NCI-H460 (cell line): ENCODE data around the gene JARID2. TPM values are rescaled to one million over a fixed set of nuclear protein-coding genes. Genes with fewer than 3 reads are reported as not detected.

Source experiments
- DNase-seq: peaks from one replicate; pipeline ENCODE4 v3.0.0-alpha.2; 2016; ENCODE audit warnings: low read depth; ENCODE audit errors: extremely low read depth
- total RNA-seq: library from RNA; depleted of rRNA; stranded (reverse); fragments of >200 nt; shearing (Covaris generic); gene quantifications from 2 replicates; pipeline ENCODE4 v1.2.3, GENCODE V29; 2014

Gene JARID2
- total RNA-seq, 1 experiment from 2014 or later, result 3.5 TPM

DNA sequence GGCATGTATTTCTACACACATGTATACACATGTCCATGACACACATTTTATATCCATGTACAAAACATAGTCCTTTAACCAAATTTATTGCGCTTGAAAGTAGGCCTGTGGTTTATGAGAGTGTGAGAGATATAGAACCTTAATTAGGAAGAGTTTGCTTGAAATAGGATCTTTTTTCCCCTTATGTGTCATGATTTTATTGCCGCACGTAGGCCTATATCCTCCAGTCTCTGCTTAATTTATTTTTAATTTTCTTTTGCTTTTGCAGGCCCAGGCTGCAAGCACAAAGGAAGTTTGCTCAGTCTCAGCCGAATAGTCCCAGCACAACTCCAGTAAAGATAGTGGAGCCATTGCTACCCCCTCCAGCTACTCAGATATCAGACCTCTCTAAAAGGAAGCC, 205.9 kb downstream of the JARID2 start:
- DNase-seq, result no peak

DNA sequence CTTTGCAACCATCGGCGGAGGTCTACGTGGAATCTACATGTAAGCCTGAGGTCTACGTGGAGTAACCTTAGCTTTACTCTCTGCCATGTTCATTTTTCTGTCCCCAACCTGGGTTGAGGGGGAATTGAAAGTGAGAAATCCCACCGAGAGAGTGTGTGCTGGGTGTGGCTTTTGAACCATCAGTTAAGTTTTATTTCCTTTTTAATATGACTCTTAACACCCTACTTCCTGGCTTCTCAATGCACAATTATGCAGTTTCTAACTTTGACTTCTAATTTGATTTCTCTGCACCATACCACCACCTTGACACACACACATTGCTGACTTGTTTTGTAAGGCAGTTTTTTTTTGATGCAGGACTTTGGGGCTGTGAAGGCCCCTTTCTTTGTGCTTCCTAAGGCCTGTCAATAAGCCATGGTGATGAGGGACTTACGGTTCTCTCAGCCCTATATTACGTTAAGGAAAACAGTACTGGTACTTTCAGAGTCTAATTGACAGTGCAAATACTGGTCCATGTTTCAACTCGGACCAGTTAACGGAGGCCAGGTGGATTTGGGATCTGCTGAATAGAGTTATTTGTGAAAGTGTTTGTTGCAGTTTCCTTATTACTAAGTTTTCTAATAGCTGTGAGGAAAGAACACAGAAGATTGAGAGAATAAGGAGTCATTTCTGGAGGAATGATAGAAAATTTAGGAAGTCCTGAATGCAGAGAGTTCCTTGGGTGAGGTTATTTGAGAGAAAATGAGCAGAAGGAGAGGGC, 206.5 kb downstream of the JARID2 start:
- DNase-seq, result no peak

DNA sequence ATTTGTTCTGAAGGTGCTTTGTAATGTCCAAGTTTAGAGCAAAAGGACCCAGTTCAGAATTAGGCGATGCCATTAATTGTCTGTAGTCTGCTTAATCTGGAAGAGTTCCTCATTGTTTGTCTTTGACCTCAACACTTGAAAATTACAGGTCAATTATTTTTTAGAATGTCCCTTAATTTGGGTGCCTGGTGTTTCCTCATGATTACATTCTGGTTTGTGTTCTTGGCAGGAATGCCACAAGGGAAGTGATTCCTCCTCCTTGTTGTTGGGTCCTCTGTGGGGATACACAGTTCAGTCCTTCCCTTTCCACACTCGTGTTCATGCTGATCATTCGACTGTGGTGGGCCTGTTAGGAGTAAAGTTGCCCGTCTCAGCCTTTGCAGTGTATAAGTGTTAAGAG, 207.3 kb downstream of the JARID2 start:
- no peak for DNase-seq

DNA sequence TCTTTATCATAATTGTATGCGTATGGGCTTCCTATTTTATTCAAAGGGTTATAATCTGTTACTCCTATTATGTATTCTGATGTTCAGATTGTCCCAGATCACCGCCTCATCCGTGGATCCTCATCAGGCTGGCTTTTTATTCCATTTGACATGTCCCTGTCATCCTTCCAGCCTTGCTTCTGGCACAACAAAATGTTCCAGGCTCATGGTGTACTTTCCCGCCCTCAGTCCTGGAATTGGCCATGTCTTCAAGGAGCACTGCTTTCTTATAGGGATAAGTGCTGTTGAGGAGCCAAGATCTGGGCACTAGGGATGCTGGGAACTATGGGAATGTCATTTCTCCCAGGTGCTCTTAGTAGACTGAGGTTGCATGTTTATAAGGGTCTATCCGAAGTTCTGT, 207.8 kb downstream of the JARID2 start:
- DNase-seq, result no peak

DNA sequence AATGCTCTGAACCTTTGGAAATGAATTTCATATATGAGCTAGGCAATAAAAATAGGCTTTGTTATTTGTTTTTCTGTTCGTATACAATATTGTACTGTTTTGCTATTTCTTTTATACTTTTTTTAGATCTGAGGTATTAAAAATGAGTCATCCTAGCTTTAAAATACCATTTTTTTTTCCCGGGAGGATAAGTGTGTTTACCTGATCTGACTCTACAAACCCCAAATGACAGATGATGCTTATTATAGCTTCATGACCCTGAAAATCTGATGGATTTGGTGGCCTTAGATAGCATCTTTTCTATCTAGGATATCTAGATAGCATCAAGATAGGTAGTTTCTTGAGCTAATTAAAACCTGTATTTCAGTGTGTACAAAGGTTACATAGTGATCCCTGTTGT, 210.6 kb downstream of the JARID2 start:
- DNase-seq, result no peak

DNA sequence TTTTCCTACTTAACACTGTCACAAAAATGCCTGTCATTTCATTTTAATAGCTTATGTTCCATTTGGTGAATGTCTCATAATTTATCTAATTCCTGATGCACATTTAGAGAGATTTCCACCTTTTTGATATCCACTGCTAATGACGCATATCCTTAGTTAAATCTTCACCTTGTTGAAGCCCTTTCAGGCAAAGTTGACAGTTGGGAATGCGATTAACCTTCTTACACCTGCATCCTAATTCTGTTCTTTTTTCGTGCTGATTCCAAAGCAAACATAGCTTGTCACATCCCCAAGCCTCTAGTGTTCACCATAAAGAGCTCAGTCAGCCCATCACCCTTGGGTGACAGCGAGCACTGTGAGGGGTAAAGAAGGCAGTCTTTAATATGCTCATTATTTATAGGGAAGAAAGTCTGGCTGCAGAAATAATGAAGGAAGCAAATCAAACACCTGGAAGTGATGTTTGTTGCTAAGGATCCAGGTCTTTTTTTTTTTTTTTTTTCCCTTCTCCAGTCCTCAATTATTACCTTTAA, 211.3 kb downstream of the JARID2 start:
- peak; percentile 21 for DNase-seq

DNA sequence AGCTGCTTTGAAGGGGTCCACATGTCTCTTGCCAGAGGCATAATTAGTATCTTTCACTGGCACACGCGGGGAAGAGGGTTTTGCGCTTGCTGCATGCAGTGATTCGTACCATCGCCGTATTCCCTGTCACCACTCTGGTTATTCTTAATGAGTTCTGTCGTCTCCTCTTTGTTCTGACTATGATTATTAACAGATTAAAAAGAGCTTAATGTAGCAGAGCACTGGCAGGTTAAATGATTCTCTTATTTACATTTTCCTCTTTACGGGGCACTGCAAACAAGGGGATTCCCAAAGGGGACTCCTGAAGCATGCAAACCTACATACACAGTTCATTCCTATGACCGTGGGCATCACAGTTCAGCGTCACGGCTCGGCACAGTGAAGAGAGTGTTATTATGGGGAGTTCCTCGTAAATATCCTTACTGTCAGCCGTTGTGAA, 212.2 kb downstream of the JARID2 start:
- DNase-seq, result no peak

DNA sequence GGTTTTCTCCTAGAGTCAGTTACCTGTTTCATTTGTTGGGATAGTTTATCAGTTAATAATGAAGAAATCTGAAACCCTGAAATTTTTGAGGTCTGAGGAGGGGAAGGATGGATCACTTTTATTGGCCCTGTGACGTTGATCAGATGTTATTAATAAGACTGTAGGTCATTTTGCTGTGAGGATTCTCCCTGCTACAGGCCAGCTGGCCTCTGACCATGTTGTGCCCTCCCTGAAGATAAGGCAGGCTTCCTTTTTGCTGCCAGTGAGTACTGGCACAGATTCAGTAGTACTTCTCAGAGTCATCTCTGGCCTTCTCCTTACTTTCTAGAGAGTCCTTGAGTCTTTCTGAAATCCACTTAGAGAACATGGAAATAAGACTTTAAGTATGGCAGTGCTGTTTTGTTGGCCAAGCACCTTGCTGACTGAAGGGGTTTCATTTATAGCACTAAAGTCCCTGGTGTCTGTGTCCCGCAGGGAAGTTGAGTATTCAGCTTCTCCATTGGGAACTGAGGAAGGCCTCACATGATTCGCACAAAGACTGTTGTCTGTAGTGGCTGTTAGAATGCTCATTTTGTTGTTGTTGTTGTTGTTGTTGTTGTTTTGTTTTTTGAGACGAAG, 214.3 kb downstream of the JARID2 start:
- no peak for DNase-seq

DNA sequence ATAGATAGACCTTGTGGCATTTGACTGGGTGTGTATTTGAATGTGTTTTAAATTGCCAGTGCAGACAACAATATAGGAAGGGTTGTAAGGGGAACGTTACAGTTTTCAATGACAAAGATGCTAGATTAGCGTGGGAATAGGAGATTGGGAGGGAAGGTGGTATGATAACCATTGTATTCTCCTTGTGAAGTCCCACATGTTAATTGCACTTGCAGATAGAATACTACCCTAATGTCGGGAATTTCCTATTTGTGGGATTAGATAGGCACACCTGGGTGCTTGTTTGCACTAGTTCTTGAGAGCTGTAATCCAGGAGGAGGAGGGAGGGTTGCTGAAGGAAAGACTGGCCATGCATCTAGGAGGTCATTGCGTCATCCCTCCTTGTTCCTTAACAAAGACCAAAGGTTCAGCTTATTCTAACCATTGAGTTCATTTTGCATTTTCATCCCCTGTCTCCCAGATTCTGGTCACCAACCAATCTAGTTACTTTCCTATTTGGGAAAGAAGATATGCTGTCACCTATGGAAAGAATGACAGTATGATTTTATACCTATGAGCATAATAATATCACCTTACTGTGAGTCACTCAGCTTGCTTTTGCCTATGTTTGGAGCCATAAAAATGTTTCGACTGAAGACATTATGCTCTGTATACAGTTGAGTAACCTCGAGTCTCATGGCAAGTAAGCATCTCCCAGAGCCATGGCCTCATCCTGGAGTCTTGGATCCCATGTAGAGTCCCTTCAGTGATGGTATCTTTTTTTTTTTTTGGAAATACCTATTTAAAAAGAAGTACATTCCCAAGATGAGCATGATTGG, 215.5 kb downstream of the JARID2 start:
- DNase-seq, result no peak

DNA sequence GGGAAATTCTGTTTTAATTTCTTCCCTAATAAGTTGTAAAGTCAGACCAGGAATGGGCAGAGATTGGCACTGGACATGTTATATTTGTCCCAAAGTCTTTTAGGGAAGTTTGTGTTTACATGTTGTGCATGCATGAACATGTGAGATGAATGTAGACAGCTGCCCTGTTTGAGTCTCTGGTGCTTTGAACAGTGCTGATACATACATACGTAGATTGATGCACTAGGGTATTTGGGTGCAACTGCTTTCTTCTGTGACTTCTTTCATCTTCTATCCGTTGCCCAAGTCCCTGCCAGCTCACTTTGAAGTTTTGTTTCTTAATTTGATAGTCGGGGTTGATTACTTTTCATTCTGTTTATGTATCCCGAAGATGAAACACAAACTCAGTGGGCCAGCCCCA, 216.4 kb downstream of the JARID2 start:
- DNase-seq, result no peak

DNA sequence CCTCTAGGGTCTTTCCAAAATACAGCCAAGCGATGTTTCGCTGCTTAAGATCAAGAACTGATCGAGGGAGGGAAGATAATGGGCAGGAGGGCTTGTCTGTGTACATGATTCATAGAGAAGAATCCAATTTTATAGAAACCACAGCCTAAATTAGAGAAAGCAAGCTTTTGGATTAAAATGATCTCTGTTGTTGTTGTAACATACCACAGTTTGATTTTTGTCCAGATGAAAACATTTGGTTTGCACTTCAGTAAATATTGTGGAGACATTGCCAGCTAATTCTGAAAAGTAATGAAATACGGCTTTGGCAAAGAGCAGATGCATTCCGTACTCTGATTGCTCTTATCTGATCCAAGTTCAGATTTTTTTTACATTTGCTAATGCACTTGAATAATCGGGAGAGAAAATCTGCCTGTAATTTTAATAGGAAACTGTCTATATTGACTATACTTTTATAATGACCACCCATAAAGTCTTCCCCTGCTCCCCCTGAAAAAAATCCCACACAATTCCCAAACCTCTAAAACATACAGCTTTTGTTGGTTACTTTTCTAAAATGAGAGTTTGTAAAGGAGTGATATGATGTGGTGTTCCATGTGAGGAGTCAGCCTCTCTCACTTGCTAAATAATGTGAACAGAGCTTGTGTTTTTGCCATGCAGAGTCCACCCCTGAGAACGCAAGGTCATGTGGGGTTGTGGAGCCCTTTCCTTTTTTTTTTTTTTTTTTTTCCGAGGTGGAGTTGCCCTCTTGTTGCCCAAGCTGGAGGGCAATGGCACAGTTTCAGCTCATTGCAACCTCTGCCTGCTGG, 217.1 kb downstream of the JARID2 start:
- DNase-seq, result no peak

DNA sequence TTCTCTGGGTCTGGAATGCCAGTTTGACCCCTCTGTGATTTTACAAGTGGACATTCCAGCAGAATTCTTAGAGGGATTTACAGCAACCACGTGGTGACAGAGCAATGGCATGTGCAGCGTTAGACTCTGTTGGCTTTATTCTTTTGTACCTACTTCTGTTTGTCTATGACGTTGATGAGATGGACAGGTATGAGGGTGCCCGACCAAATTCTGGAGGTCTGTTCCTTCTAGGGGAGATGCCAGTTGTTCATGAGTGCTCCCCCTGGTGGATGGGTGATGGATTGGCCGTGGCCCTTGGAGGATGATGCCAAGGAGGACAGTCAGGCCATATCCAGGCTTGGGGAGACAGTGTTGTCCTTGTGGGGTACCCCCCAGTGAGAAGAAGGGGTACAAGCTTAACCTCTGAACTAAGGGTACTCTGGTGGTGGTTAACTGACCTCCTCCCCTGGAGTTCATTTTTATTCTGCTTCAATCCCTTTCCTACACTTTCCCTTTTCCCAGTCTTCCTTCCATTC, 218.4 kb downstream of the JARID2 start:
- peak; percentile 25 for DNase-seq

DNA sequence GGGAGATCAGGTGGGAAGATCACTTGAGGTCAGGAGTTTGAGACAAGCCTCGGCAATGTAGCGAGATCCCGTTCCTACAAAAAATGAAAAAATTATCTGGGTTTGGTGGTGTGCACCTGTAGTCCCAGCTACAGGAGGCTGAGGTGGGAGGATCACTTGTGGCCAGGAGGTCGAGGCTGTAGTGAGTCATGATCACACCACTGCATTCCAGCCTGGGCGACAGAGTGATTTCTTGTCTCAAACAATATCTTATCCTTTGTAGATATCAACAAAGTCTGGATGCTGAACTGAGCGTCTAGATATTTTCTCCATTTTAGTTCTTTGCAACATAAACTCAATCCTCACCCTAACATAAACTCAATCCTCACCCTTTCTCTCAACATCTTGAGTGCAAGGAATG, 219.3 kb downstream of the JARID2 start:
- DNase-seq, result no peak

DNA sequence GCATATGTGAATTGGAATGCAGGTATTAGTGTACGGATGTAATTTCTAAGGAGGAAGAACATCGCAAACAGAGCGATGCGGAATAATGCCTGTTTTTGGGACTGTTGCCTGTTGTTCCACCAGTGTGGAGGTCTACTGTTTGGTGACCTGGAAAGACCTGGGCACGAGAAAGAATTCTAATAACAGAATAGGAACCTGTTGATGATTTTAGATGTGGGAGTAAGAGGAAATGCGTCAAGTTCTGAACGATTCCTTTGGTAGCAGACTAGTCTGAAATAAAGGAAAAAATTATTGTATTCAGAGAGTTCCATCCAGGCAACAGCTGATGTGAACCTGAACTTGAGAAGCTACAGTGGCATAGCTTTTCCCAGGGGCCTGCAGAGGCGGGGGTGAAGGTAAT, 224.9 kb downstream of the JARID2 start:
- no peak for DNase-seq

DNA sequence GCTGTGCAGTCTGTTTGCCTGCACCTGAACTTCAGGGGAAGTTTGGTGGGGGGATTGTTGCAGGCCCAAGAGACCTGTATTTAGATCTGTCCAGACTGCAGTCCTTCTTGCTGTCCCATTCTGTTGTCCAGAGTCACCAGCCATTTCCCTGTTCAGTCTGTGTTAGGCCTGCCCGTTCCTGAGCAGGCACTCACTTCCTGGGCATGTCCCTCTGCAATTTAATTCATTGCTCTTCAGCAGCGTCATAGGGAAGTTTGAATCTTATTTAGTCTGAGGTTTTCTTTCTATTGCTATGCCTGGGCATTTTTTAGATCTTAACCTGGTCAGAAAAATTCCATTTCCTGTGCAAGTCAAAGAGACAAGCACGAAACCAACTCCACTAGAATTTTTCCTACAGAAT, 226.8 kb downstream of the JARID2 start:
- DNase-seq, result no peak

DNA sequence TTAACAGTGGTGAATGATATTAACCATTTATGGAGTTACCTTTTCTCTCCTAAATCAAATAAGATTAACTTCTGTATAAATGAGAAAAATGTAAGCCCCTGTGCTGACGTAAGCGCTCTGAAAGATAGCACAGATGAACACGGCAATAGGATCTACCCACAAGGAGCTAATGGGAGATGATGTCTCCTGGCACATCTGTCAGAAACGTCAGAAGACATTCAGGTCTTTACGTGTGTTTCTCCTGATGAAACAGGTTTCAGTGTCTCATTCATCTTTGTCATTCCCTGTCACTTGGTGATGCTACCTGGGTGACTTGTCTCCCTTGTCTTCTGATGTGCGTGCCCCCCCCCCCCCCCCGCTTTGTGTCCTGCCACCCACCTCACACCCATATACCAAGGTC, 227.3 kb downstream of the JARID2 start:
- DNase-seq, result no peak

DNA sequence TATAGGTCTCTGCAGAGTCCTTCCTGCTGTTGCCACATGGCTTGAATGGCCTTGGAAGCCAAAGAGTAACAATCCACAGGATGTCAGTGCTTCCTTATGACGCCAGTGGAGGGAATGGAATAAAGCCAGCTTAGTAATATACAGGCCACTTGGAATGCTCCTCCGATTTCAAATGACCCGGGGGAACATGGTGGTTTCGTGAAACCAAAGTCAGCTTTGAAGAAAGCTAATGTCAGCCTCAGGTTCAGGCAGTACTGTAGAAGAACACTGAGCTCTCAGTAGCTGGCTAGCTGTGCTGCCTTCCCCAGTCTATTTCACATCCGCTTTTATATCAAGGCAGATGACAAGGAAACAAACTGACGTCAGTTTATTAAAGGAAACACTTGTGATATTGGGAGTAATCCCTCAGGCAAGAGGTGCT, 227.9 kb downstream of the JARID2 start:
- DNase-seq, result no peak

DNA sequence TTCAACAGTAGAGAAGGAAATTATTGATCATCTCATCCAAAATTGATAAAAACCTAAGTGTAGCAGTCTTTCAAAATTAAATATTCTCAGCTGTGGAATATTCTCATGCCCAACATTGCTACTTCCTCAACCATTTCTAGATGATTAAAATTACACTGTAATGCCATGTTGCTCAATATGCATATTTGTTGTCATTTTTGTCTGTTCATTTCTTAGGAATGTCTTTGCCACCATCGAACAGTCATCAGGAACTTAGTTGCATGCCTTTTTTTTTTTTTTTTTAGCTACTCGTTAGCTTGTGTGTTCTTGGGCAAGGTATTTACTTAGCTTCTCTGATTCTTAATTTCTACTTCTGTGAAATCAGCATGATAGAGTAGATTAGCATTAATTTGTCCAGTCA, 228.3 kb downstream of the JARID2 start:
- no peak for DNase-seq

DNA sequence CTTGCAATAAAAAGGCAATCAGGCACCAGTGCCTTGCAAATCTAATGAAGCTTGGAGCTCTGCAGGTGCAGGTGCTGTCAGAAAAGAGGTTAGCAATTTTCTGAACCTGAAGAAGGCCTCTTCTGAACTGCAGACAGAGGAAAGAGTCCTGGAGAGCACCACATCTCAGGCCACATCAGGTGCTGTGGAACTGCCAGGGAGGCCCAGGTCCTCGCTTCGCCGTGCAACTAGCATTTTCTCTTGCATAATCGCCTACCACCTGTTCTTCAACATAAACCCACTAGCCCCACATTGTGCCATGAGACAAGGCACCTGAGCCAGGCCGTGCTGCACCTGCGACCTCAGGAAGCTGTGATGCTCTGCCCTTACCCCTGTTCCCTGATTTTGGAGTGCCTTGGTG, 229.4 kb downstream of the JARID2 start:
- no peak for DNase-seq

DNA sequence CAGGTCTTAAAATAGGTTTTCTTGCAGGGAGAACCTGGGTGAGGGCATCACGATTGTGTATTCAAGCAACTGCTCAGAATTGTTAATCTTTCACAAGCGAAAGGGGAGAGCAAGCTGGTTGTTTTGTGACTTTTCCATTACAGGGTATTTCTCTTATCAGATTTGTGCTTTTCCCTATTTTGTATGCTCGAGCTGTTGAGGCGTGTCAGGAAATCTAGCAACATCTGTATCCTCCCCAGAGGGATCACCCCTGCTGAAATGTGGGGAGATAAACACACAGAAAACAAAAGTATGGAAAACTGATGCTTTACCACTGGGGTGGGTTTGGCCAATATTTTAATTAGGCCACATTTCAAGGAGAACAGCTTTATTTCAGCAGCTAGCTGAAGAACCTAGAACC, 230.0 kb downstream of the JARID2 start:
- DNase-seq, result no peak
